Liver (tissue), 9 donors: ENCODE results near the gene MYBPC3. TPM values are rescaled to one million over a fixed set of nuclear protein-coding genes. Genes with fewer than 3 reads are reported as not detected.

Experiments used
- DNase-seq: peaks from one replicate; pipeline ENCODE4 v3.0.0-alpha.2; 2017; ENCODE audit warnings: low spot score
- H3K27ac ChIP-seq, 2 donors: one replicate each; pipeline ENCODE4 v1.7.0; 2013; ENCODE audit warnings: inconsistent platforms in 2 of 2, low read length in 2 of 2, control low read depth in 1 of 2, low read depth in 1 of 2, mild to moderate bottlenecking in 1 of 2
- H3K27me3 ChIP-seq, 4 donors: one replicate each; pipeline versions ENCODE4 v1.6.1 to v1.7.0; 2013; ENCODE audit warnings: low read length in 3 of 4, inconsistent platforms in 1 of 4, mild to moderate bottlenecking in 1 of 4, moderate library complexity in 1 of 4; ENCODE audit not compliant: control insufficient read depth in 4 of 4, insufficient read depth in 4 of 4
- H3K36me3 ChIP-seq, 4 donors: one replicate each; pipeline versions ENCODE4 v1.6.1 to v1.7.0; 2013; ENCODE audit warnings: low read length in 3 of 4, mild to moderate bottlenecking in 3 of 4, low read depth in 1 of 4, moderate library complexity in 1 of 4; ENCODE audit not compliant: control insufficient read depth in 4 of 4, insufficient read depth in 3 of 4
- H3K4me1 ChIP-seq, 4 donors: one replicate each; pipeline versions ENCODE4 v1.6.1 to v1.7.0; 2013; ENCODE audit warnings: low read length in 3 of 4, mild to moderate bottlenecking in 3 of 4, moderate library complexity in 1 of 4; ENCODE audit not compliant: control insufficient read depth in 4 of 4, insufficient read depth in 4 of 4
- H3K4me3 ChIP-seq, 3 donors: one replicate each; pipeline versions ENCODE4 v1.6.1 to v1.7.0; 2013; ENCODE audit warnings: low read length in 3 of 3, control low read depth in 1 of 3, low read depth in 1 of 3, mild to moderate bottlenecking in 1 of 3
- H3K9ac ChIP-seq, 2 donors: one replicate each; pipeline ENCODE4 v1.7.0; 2013; ENCODE audit warnings: low read length in 2 of 2, mild to moderate bottlenecking in 2 of 2, moderate library complexity in 2 of 2, control low read depth in 1 of 2, low read depth in 1 of 2
- H3K9me3 ChIP-seq, 4 donors: one replicate each; pipeline versions ENCODE4 v1.6.1 to v1.7.0; 2013; ENCODE audit warnings: low read length in 3 of 4; ENCODE audit not compliant: control insufficient read depth in 4 of 4
- CTCF ChIP-seq: fragments of 150-350 bp; IDR thresholded peaks from 2 replicates; pipeline ENCODE4 v1.5.1; 2017; ENCODE audit warnings: improper control_type of control experiment, low read depth, low read length; ENCODE audit not compliant: missing input control
- EGR1 ChIP-seq, 2 donors: IDR thresholded peaks; 2 replicates each; pipeline ENCODE4 v1.6.1; 2016 to 2018; ENCODE audit warnings: antibody characterized with exemption in 2 of 2, low read depth in 2 of 2
- FOXA1 ChIP-seq: IDR thresholded peaks from 2 replicates; pipeline ENCODE4 v1.6.1; 2016; ENCODE audit warnings: antibody characterized with exemption
- FOXA2 ChIP-seq: IDR thresholded peaks from 2 replicates; pipeline ENCODE4 v1.6.1; 2016; ENCODE audit warnings: antibody characterized with exemption
- GABPA ChIP-seq, 2 donors: IDR thresholded peaks in 1 of 2; conservative IDR thresholded peaks in 1 of 2; 2 replicates each; pipeline ENCODE4 v1.6.1; 2016; ENCODE audit warnings: antibody characterized with exemption in 2 of 2, mild to moderate bottlenecking in 1 of 2, moderate library complexity in 1 of 2
- HNF4G ChIP-seq: IDR thresholded peaks from 2 replicates; pipeline ENCODE4 v1.6.1; 2016; ENCODE audit warnings: antibody characterized with exemption
- JUND ChIP-seq, 2 donors: IDR thresholded peaks; 2 replicates each; pipeline ENCODE4 v1.6.1; 2016; ENCODE audit warnings: antibody characterized with exemption in 2 of 2
- MAX ChIP-seq: IDR thresholded peaks from 2 replicates; pipeline ENCODE4 v1.6.1; 2016; ENCODE audit warnings: antibody characterized with exemption
- NR2F2 ChIP-seq: IDR thresholded peaks from 2 replicates; pipeline ENCODE4 v1.6.1; 2016; ENCODE audit warnings: antibody characterized with exemption
- RAD21 ChIP-seq, 2 donors: IDR thresholded peaks; 2 replicates each; pipeline ENCODE4 v1.6.1; 2016; ENCODE audit warnings: antibody characterized with exemption in 2 of 2, mild to moderate bottlenecking in 2 of 2
- REST ChIP-seq: IDR thresholded peaks from 2 replicates; pipeline ENCODE4 v1.6.1; 2016; ENCODE audit warnings: antibody characterized with exemption, mild to moderate bottlenecking
- RXRA ChIP-seq, 2 donors: IDR thresholded peaks; 2 replicates each; pipeline ENCODE4 v1.6.1; 2017 to 2018; ENCODE audit warnings: antibody characterized with exemption in 2 of 2, mild to moderate bottlenecking in 1 of 2
- SP1 ChIP-seq: IDR thresholded peaks from 2 replicates; pipeline ENCODE4 v1.6.1; 2018; ENCODE audit warnings: antibody characterized with exemption, mild to moderate bottlenecking
- TAF1 ChIP-seq: conservative IDR thresholded peaks from 2 replicates; pipeline ENCODE4 v1.6.1; 2016; ENCODE audit warnings: antibody characterized with exemption, mild to moderate bottlenecking
- YY1 ChIP-seq: IDR thresholded peaks from 2 replicates; pipeline ENCODE4 v1.6.1; 2016; ENCODE audit warnings: antibody characterized with exemption, mild to moderate bottlenecking
- ZBTB33 ChIP-seq: IDR thresholded peaks from 2 replicates; pipeline ENCODE4 v1.6.1; 2016; ENCODE audit warnings: antibody characterized with exemption
- WGBS: extraction: QIAGEN DNeasy Blood & Tissue Kit; methylation state at CpG from one replicate; pipeline ENCODE4 v1.1.7; 2013; 5-methylcytosine and 5-hydroxymethylcytosine counted together
- polyA plus RNA-seq, 2 donors: library from polyadenylated mRNA; stranded (reverse) in 1 of 2; unstranded in 1 of 2; fragments of 200-250 nt in 1 of 2; fragments of >200 nt in 1 of 2; fragmentation: Nextera tagmentation in 1 of 2; extraction: Ambion mirVana in 1 of 2; gene quantifications; one replicate each; pipeline versions ENCODE4 v1.2.1 to v1.2.3, GENCODE V29; 2013 to 2015
- total RNA-seq, 2 donors: library from RNA; depleted of rRNA; stranded (reverse); fragments of >200 nt; gene quantifications; one replicate each; pipeline ENCODE4 v1.2.3, GENCODE V29; 2014
- donor health status: healthy.
- donor health status: healthy.
- donor health status: healthy.
- donor health status: healthy.
- donor health status: healthy.

The MYBPC3 gene
- total and polyA plus RNA-seq, 4 donors = 0.01 to 0.25 TPM; not detected in 2

GRCh38 chr11:47325271-47326041 lies 27.0 kb downstream of the MYBPC3 start:
- Histone ChIP-seq H3K27me3 (no peaks in the 10 kb centered on the region), H3K4me3 (no peak overlapping the region), H3K9ac (no peak overlapping the region), H3K9me3 (no peaks in the 10 kb centered on the region), H3K36me3 (peaks cover 18 to 56% (median 30%) of the 10 kb centered on the region in 4 donors), H3K4me1 (no peaks in the 10 kb centered on the region), H3K27ac (no peak overlapping the region)
- peak; percentile 34 for DNase-seq
- TF ChIP-seq YY1 = no peak
- no peak for TF ChIP-seq SP1
- no peak for TF ChIP-seq HNF4G
- no peak for TF ChIP-seq FOXA2
- TF ChIP-seq RAD21 (IDR thresholded peaks at IDR 0.05) = no peak
- no peak for TF ChIP-seq MAX
- TF ChIP-seq FOXA1 = no peak
- TF ChIP-seq ZBTB33 = no peak
- TF ChIP-seq NR2F2 = no peak
- TF ChIP-seq JUND (IDR thresholded peaks at IDR 0.05) = no peak
- no peak for TF ChIP-seq CTCF
- TF ChIP-seq GABPA (IDR thresholded peaks at IDR 0.05 in 1 of 2, conservative IDR thresholded peaks at IDR 0.05 in 1 of 2) = no peak
- no peak for TF ChIP-seq RXRA (IDR thresholded peaks at IDR 0.05)
- TF ChIP-seq EGR1 (IDR thresholded peaks at IDR 0.05; ENCODE audit: low read depth in 2 of 2) = no peak
- 80% methylated on average over 15 of the region's 15 CpGs for WGBS

GRCh38 chr11:47324520-47324919 lies 28.0 kb downstream of the MYBPC3 start:
- H3K9me3 ChIP-seq = no peaks in the 10 kb centered on the region
- H3K9ac ChIP-seq = no peak overlapping the region
- H3K36me3 ChIP-seq = peaks cover 17 to 48% (median 29%) of the 10 kb centered on the region in 4 donors
- no peak for DNase-seq
- 94% methylated on average over 12 of the region's 12 CpGs for WGBS
- no peaks in the 10 kb centered on the region for H3K4me1 ChIP-seq
- no peaks in the 10 kb centered on the region for H3K27me3 ChIP-seq
- H3K27ac ChIP-seq = no peak overlapping the region
- no peak overlapping the region for H3K4me3 ChIP-seq
- TF ChIP-seq ZBTB33 = no peak
- no peak for TF ChIP-seq TAF1
- TF ChIP-seq NR2F2 = no peak
- no peak for TF ChIP-seq GABPA (IDR thresholded peaks at IDR 0.05 in 1 of 2, conservative IDR thresholded peaks at IDR 0.05 in 1 of 2)
- TF ChIP-seq FOXA2 = no peak
- no peak for TF ChIP-seq FOXA1
- TF ChIP-seq REST = no peak
